SH-SY5Y (cell line): ENCODE measurements around the gene IP6K3.

ENCODE experiments used
- GATA2 ChIP-seq: IDR thresholded peaks from 2 replicates; pipeline ENCODE4 v1.6.1; 2011; ENCODE audit warnings: mild to moderate bottlenecking, low read depth, low read length
- GATA3 ChIP-seq: IDR thresholded peaks from 2 replicates; pipeline ENCODE4 v1.6.1; 2011; ENCODE audit warnings: low read depth, mild to moderate bottlenecking, low read length, moderate library complexity

DNA sequence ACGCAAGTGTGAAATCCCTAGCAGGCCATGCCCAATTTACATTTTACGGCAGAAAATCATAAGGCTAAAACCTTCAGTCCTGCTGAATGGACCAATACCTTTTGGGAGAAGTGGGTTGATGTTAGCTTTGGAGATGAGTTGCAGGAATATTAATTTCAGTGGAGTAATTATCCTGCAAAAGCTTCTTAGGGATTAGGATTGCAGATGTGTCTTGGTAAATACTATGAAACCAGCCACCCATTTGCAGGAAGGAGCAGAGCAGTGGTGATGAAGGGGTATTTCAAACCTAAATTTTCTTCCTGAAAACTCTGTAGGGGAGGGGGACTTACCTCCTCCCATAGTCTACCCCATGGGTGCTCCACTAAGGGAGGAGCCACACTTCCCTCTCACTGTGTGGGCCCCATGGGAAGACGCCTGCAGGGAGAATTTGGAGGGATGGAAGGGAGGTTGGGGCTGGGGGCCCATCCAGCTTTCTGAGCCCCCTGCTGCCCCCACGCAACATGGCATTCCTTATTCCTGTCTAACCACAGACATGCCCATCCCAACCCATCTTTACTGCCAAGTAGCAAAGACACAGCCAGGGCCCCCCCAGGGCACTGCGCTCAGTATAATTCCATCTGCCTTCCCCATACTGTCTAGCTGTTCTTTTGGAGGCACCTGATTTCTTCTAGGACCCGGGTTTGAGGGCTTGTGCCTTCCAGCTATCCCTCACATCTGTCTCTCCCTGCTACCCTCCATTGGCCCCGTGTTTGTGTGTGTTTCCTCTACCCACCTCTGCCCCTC is 20.6 kb downstream of the IP6K3 start:
- TF ChIP-seq GATA3 (no peak), GATA2 (no peak)
